NT2/D1 (cell line): ENCODE data around the gene ANXA4.
A peak's percentile ranks its signal among the peaks of the same experiment; 100 is the strongest.

Source experiments
- DNase-seq: peaks from one replicate; pipeline ENCODE4 v3.0.0-alpha.2; 2011; ENCODE audit warnings: low read depth, low spot score
- H3K27me3 ChIP-seq: 2 replicates; pipeline ENCODE4 v1.6.0; 2011; ENCODE audit warnings: mild to moderate bottlenecking; ENCODE audit not compliant: insufficient read length, insufficient read depth
- H3K36me3 ChIP-seq: 2 replicates; pipeline ENCODE4 v1.6.1; 2011; ENCODE audit warnings: mild to moderate bottlenecking, low read length, mixed read lengths; ENCODE audit not compliant: insufficient read depth, insufficient read length
- H3K4me1 ChIP-seq: 2 replicates; pipeline ENCODE4 v1.5.1; 2011; ENCODE audit not compliant: insufficient read depth, insufficient read length
- H3K4me3 ChIP-seq: 2 replicates; pipeline ENCODE4 v1.5.1; 2011; ENCODE audit warnings: low read depth; ENCODE audit not compliant: insufficient read length
- H3K9ac ChIP-seq: 2 replicates; pipeline ENCODE4 v1.6.0; 2011; ENCODE audit warnings: low read depth; ENCODE audit not compliant: insufficient read length
- H3K9me3 ChIP-seq: 2 replicates; pipeline ENCODE4 v1.5.1; 2011; ENCODE audit warnings: mild to moderate bottlenecking, low read length; ENCODE audit not compliant: insufficient read depth
- SUZ12 ChIP-seq: IDR thresholded peaks from 2 replicates; pipeline ENCODE4 v1.6.1; 2011; ENCODE audit not compliant: insufficient read length, insufficient read depth; ENCODE audit errors: extremely low read depth
- YY1 ChIP-seq: IDR thresholded peaks from 2 replicates; pipeline ENCODE4 v1.6.1; 2011; ENCODE audit not compliant: insufficient read length, insufficient read depth
- ZNF274 ChIP-seq: IDR thresholded peaks from 2 replicates; pipeline ENCODE4 v1.6.1; 2011; ENCODE audit warnings: mild to moderate bottlenecking, low read depth, low read length

Gene ANXA4

DNA sequence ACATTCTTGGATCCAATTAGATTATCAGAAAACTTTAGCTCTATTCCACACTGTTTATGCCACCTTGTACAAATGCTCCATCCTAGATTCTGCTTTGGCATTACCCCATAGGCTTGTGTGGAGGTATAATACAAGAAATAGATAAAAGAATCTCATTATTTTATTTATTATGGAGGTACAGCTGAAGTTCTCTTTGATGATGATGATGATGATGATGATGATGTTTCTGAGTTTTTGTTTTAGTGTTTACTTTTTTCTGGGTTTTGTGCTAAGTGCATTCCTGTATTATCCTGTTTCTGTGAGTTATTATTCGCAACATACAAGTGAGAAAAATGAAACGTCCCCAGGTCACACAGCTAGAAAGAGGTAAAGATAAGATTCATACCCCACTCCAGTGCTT lies 43.4 kb downstream of the ANXA4 start:
- no peak overlapping the region for H3K9ac ChIP-seq
- no peak overlapping the region for H3K4me3 ChIP-seq
- DNase-seq: no peak
- H3K27me3 ChIP-seq: no peaks in the 10 kb centered on the region
- H3K36me3 ChIP-seq: no peaks in the 10 kb centered on the region
- peaks cover 5% of the 10 kb centered on the region for H3K4me1 ChIP-seq
- no peaks in the 10 kb centered on the region for H3K9me3 ChIP-seq
- TF ChIP-seq SUZ12 (no peak), ZNF274 (no peak), YY1 (no peak)

DNA sequence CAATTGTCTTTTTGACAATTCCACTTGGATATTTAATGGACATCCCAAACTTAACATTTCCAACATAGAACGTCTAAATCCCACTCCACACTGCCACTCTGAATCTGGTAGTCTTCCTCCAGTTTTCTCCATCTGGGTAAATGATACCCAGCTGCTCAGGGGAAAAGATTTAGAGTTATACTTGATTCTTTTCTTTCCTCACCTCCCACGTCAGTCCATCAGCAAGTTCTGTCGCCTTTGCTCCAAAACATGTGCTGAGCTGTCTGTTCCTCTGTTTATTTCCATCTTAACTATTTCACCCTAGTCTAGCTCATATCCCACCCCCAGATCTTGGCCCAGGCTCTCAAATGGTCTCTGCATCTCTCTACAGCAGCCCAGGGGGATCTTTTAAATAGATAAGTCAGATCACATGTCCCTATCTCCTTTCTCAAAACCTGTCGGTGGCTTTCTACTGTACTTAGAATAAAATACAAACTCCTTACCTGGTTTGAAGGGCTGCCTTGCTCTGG lies 44.2 kb downstream of the ANXA4 start:
- H3K9ac ChIP-seq: no peak overlapping the region
- no peaks in the 10 kb centered on the region for H3K9me3 ChIP-seq
- peaks cover 3% of the 10 kb centered on the region for H3K4me1 ChIP-seq
- no peak overlapping the region for H3K4me3 ChIP-seq
- H3K36me3 ChIP-seq: no peaks in the 10 kb centered on the region
- TF ChIP-seq ZNF274: no peak
- no peaks in the 10 kb centered on the region for H3K27me3 ChIP-seq
- DNase-seq: no peak

DNA sequence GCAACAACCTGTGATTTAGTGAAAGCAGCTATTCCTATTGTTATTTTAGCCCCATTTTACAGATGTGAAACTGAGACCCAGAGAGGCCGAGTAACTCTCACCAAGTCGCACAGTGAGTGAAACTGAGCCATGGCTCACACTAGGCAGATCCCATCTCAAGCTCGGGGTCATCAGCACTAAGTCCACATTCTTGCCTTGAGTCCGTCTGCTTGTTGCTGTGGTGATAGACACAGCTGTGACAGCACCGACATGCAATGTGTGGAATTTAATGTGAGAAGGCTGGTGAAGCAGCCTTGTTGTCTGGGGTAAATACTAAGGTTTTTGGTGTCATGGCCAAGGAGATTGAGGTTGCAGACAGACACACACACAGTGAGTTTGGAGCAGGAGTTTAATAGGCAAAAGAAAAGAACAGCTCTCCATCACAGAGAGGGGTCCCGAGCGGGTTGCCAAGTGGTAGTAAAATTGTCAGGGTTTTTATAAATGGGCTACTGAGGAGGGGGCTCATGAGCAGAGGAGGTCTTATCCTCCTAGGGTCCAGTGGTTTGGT lies 47.3 kb downstream of the ANXA4 start:
- Histone ChIP-seq H3K36me3 (no peaks in the 10 kb centered on the region), H3K9me3 (no peaks in the 10 kb centered on the region), H3K9ac (no peak overlapping the region), H3K27me3 (no peaks in the 10 kb centered on the region), H3K4me3 (no peak overlapping the region), H3K4me1 (peaks cover 3% of the 10 kb centered on the region)
- peak; percentile 35 for DNase-seq
- no peak for TF ChIP-seq YY1

DNA sequence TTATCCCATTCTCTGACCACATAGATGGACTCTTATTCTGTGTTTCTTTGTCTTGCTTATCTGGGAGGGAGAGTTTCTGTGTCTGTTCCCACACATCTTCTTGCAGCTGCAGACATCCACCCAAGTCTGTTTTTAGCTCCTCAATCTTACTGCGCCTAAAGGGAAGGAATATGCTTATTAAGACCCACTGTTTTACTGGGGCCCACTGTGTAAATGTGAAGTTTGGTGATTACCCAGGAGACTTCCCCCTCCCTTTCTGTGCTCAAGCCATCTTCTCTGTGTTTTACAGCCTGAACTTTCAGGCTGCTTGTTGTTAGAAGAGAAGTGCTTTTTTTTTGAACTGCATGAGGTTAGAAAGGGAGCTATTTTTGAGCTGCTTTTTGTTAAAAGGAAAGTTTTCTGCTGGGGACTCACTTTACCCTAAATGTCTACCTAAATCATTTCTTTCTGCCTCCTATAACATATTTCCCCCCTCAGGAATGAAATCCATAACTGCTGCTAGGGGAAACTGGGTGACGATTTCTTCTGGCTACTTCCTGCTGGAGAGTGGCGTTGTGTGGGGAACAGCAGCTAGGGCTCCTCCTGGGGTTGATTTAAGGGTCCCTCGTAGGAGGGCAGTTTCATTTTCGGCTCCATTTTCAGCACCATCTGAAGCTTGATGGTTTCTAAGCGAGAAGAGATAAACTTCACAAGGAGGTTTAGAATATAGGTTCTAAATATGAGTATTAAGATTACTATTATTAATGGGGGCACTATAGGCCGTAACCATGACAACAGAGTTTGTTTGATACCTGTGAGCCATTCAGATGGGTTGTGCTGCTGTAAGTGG lies 48.1 kb downstream of the ANXA4 start:
- Histone ChIP-seq H3K4me3 (no peak overlapping the region), H3K9me3 (no peaks in the 10 kb centered on the region), H3K4me1 (peaks cover 3% of the 10 kb centered on the region), H3K36me3 (no peaks in the 10 kb centered on the region), H3K9ac (no peak overlapping the region), H3K27me3 (no peaks in the 10 kb centered on the region)
- DNase-seq: no peak
- TF ChIP-seq ZNF274 (no peak), YY1 (no peak), SUZ12 (no peak)

DNA sequence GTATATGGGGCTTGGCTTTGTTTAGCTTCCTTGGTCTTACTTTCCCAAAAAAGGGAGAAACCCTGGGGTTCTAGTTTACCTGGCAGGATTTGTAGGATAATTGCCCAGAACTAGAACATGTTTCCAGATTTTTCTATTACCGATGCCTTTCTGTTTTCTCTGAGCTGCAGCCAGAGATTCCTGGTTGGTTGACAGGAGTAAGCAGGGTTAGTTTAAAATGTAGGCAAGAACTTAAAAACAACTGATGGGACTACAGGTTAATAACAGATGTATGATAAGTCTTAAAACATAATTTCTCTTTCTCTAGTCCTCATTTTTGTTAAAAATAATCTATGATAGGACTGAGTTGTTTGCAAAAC lies 48.6 kb downstream of the ANXA4 start:
- H3K4me1 ChIP-seq: peaks cover 3% of the 10 kb centered on the region

DNA sequence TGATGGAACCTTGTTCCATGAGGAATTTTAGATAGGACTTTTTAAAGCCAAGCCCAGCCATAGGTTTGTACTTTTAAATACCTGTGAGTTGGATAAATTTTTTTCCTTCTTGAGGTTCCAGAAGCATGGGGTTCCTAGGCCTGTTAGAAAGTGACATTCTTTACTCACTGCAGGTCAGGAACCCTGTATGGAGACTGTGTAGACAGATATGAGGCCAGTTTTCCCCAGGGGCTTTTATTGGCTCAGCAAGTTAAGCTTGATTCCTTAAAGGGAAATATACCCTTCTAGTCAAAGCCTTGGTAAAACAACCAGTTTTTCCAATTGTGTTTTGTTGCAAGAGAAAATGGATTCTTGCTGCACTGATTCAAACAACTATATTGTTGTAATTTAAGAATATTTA lies 49.1 kb downstream of the ANXA4 start:
- TF ChIP-seq YY1 (no peak), ZNF274 (no peak), SUZ12 (no peak)
- H3K27me3 ChIP-seq: no peaks in the 10 kb centered on the region
- H3K9ac ChIP-seq: no peak overlapping the region
- peaks cover 4% of the 10 kb centered on the region for H3K36me3 ChIP-seq
- no peak overlapping the region for H3K4me3 ChIP-seq
- DNase-seq: no peak
- peaks cover 3% of the 10 kb centered on the region for H3K4me1 ChIP-seq
- H3K9me3 ChIP-seq: peaks cover 4% of the 10 kb centered on the region; the same call in 1 of the 2 replicates

More for the DNA sequence above, 48.6 kb downstream of the ANXA4 start:
- no peak overlapping the region for H3K4me3 ChIP-seq
- no peak for TF ChIP-seq ZNF274
- TF ChIP-seq SUZ12: no peak
- TF ChIP-seq YY1: no peak
- no peaks in the 10 kb centered on the region for H3K36me3 ChIP-seq
- H3K9me3 ChIP-seq: 0 out of 2 replicates have a peak, but pooled peaks cover under 1% of the 10 kb centered on the region
- no peak for DNase-seq
- no peaks in the 10 kb centered on the region for H3K27me3 ChIP-seq
- H3K9ac ChIP-seq: no peak overlapping the region

DNA sequence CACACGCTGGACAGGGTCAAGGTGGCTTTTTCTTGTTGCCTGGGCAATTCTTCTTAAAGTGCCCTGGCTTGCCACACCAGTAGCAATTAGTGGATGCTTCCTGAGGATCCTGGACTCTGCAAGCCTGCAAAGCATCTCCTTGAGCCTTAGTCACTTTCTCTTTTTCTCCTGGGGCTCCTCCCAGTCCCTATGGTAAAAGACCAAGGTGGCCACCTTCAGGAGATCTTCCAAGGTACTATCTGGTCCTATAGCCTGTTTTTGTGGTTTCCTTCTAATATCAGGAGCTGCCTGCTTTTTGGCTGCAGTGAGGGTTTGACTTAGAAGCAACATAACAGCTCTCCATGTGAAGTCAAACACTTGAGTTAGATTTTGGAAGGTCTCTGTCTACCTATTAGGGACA lies 54.2 kb downstream of the ANXA4 start:
- H3K4me3 ChIP-seq: no peak overlapping the region
- peaks cover 4% of the 10 kb centered on the region; the same call in 1 of the 2 replicates for H3K9me3 ChIP-seq
- no peak for DNase-seq
- no peaks in the 10 kb centered on the region for H3K4me1 ChIP-seq
- no peak overlapping the region for H3K9ac ChIP-seq
- peaks cover 5% of the 10 kb centered on the region for H3K36me3 ChIP-seq
- H3K27me3 ChIP-seq: no peaks in the 10 kb centered on the region
- TF ChIP-seq YY1 (no peak), SUZ12 (no peak), ZNF274 (no peak)

DNA sequence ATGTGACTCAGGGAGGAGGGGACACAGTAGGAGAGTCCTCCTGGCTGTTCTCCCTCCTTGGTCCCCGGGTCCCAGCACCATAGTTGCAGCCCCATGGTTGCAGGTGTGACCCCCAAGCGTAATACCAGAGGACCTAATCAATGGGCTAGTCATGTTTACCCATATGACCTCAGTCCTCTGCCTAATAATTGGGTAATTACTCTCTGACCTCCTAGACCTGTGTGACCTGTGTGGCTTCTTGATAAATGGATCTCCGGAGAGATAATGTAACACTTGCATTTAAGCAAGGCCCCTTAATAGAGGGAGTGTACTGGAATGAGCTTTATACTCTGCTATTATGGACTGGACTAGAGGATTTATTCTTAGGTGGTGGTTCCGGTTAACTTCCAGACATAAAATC lies 55.3 kb downstream of the ANXA4 start:
- H3K36me3 ChIP-seq: peaks cover 5% of the 10 kb centered on the region
- H3K27me3 ChIP-seq: no peaks in the 10 kb centered on the region
- TF ChIP-seq ZNF274 (no peak), YY1 (no peak), SUZ12 (no peak)
- peaks cover 4% of the 10 kb centered on the region for H3K4me1 ChIP-seq
- DNase-seq: no peak
- no peak overlapping the region for H3K9ac ChIP-seq
- peaks cover 4% of the 10 kb centered on the region; the same call in 1 of the 2 replicates for H3K9me3 ChIP-seq
- H3K4me3 ChIP-seq: no peak overlapping the region
